Measurements from ENCODE around the gene PSMD4.
A peak's percentile ranks its signal among the peaks of the same experiment; 100 is the strongest.
"Not testable (repeated sequence)": the region's sequence is repeated elsewhere in the genome, so short reads cannot be mapped to it uniquely, and the experiment has no call there.

PSMD4 gene

DNA sequence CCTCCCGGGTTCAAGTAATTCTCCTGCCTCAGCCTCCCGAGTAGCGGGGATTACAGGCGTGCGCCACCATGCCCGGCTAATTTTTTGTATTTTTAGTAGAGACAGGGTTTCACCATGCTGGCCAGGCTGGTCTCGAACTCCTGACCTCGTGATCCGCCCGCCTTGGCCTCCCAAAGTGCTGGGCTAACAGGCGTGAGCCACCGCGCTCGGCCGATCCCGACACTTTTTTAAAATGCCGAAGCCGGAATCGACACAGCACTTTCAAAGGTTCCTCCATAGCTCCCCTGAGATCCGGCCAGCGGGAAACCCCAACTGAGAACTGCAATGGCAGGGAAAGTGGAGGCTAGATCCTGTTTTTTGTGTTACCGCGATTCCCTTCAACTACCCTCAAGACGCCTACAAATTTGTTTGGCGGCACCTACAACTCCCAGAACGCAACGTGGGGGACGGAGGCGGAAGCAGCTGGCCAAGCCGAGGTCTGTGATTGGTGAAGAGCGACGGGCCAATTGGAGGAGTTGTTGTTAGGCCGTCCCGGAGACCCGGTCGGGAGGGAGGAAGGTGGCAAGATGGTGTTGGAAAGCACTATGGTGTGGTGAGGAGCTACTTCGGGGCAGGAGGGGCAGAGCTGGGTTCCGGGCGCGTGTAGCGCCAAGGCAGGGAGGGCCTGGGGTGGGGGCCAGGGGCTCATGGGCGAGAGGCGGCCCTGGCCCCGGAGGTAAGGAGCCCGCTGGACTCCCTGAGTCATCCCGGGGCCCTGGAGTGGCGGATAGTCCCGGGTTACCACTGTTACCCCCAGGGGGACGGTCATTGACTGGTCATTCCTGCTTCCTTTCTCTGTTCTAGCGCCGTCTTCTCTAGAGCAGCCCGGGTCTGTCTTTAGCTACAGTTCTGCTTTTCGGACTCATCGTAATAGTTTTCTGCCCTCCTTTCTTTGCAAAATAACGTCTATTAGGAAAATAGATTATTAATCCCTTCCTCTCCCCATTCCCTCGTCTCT is at the start of gene PSMD4:
PSMD4 (plus strand) TSS at position 518 of the 997 bp plus-strand sequence; CDS start at position 567, 49 bp downstream.
- peak; percentile 95 for DNase-seq (ENCODE audit: low spot score)

DNA sequence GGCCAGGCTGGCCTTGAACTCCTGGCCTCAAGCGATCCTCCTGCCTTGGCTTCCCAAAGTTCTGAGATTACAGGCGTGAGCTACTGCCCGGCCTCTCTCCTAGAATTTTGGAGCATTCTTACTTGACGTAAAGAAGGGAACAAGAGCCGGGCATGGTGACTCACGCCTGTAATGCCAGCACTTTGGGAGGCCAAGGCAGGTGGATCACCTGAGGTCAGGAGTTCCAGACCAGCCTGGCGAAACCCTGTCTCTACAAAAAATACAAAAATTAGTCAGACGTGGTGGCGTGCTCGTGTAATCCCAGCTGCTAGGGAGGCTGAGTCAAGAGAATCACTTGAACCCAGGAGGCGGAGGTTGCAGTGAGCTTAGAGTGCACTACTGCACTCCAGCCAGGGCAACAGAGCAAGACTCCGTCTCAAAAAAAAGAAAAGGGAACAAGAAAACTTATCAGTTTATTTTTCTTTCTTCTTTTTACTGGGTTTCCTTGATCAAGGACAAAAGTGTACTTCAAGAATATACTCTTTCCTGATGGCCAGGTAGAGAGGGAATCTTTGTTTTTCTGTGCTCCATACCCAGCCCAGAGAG is 49.1 kb upstream of the PSMD4 start:
- DNase-seq (ENCODE audit: low spot score) = not testable (repeated sequence)

DNA sequence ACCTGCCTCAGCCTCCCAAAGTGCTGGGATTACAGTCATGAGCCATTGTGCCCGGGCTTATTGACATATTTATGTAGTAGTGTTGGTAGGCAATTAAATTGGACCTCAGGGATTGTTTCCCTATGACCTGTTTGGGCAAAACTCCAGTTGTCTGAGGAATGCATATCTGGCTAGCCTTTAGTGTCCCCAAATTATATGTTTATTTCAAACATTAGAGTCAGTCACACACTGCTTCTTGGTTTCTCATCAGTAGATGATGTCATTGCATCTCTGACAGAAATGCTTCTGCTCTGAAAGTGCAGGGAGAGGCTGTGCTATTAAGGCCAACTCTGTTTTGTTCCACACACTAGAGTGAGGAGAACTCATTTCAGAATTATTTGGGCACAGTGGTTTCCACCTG is 43.7 kb upstream of the PSMD4 start:
- no peak for DNase-seq (ENCODE audit: low spot score)

DNA sequence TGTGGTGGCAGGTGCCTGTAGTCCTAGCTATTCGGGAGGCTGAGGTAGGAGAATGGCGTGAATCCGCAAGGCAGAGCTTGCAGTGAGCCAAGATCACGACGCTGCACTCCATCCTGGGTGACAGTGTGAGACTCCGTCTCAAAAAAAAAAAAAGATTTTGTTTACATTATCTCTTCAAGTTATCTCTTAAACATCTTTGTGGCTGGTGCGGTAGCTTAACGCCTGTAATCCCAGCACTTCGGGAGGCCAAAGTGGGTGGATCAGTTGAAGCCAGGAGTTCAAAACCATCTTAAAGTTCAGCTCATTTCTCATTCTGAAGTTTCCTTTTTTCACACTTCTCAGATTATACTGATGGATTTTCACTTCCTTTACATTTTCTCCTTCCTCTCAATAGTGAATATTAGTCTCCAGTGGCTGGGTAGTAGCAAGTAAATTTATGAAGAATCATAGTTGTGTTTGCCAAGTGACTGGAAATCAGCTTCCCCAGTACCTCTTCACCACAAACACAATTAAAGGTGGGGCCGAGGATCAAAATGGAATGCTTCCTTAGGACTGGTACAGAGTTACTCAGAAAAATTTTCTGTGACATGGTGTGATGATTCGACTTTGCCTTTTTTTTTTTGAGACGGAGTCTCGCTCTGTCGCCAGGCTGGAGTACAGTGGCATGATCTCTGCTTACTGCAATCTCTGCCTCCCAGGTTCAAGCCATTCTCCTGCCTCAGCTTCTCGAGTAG is 42.4 kb upstream of the PSMD4 start:
- no peak for DNase-seq (ENCODE audit: low spot score)

DNA sequence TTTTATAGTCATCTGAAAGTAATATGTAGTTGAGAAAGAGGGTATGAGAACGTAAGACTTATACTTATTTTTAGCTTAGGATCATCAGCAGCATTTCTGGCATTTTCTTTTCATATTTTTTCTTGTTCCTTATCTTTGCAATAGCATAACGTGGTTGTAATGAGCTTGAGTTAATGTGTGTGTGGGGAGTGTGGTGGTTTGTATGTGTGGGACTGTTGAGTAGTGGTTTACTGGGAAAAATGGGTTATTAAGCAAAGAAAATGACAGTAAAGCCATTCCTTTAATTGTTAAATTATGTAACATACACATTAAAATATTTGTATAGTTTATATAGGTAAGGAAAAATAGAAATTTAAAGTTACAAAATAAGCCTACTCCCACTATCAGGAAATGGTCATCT is 41.0 kb upstream of the PSMD4 start:
- DNase-seq (ENCODE audit: low spot score) = no peak

DNA sequence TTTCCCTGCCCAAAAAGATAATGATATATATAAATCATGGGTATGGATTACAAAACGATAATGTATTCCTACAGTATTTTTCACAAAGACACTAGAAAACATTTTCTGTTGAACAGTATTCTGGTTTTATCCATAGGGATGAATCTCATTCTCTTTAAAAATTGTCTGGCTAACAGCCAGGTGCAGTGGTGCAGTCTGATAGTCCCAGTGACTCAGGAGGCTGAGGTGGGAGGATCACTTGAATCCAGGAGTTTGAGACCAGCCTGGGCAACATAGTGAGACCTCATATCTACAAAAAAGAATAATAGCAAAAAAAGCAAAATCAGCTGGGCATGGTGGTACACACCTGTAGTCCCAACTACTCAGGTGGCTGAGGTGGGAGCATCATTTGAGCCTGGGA is 32.9 kb upstream of the PSMD4 start:
- DNase-seq (ENCODE audit: low spot score) = no peak

DNA sequence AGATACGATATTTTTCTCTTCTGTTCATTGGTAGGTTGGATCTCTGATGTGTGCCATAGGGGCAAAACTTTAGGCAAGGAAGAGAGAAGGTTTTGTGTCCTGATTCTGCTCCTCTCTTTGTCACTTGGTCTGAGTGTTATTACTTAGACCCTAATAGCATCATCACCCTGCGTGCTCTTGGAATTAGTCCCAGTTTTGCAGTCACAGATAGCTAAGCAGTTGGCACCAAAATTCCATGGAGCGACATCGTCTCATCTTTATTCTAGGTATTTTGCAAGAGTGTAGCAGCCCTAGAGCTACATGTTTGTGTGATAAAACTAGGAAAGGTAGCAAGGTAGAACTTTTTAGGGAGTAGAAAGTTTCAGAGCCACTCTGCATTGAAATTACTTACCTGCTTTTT is 32.4 kb upstream of the PSMD4 start:
- DNase-seq (ENCODE audit: low spot score) = no peak

DNA sequence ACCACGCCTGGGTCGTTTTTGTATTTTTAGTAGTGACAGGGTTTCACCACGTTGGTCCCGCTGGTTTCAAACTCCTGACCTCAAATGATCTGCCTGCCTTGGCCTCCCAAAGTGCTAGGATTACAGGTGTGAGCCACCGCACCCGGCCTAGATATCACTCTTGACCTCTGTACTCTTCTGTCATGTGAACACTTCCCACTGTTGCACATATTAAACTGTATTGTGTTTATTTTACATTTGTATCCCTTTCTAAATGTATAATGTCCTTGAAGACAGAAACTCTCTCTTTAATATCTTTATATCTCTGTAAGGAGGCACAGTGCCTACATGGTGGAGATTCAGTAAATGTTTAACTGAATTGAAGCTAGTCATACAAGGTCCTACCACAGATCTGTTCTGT is 19.3 kb upstream of the PSMD4 start:
- DNase-seq (ENCODE audit: low spot score) = no peak

DNA sequence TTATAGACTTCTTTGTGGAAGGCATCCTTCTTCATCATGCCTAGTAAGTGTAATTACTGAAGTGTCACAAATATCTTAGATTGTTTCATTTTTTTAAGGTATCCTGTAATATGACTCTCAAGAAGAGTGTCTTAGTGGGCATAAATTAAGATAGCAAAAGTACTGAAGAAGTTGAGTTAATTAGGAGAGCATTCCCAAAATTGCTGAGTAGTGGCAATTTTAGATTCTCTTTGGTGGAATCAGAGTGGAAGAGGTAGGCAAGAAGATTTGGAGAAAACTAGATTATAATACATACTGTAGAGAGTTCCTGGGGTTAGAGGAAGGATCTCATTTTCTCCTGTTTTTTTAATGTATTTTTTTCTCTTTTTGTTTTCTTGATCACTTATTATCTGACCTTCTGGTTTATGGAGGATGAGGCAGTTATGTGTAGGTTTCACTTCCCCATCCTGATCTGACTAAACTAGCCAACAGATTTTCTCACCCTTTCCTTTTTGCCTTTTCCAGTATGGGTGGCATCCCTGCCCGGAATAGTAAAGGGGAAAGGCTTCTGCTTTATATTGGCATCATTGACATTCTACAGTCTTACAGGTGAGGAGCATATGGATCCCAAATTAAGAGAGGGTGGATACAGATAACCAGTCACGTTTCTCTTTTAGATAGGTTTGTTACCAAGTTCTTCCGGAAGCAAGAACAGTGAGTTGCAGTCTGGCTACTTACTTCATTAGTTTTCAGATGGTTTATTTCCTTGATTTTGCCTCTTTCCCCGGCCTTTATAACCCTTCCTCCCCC is 16.7 kb upstream of the PSMD4 start:
- no peak for DNase-seq (ENCODE audit: low spot score)

DNA sequence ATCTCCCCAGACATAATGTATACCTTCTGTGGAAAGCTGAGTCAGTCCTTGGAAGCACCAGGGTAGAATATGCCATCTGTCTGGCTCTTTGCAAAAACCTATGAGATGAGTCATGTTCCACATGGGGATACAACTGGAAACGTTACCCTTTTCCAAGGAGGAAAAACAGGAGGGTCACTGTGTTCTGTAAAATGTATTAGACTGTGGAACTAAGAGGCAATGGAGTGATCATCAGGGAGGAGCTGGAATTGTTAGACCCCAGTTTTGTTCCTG is 16.1 kb upstream of the PSMD4 start:
- no peak for DNase-seq (ENCODE audit: low spot score)

DNA sequence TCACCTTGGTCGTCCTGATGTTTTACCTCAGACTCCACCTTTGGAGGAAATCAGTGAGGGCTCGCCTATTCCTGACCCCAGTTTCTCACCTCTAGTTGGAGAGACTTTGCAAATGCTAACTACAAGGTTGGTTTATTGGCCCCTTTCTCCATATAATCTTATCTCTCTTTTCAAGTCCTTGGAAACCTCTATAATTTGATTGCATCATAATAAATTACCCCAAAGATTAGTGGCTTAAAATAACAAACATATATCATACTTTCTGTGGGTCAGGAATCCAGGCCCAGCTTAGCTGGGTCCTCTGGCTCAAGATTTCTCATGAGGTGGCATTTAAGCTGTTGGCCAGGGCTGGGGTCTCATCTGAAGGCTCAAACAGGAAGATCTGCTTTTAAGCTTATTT is 12.1 kb upstream of the PSMD4 start:
- no peak for DNase-seq (ENCODE audit: low spot score)

DNA sequence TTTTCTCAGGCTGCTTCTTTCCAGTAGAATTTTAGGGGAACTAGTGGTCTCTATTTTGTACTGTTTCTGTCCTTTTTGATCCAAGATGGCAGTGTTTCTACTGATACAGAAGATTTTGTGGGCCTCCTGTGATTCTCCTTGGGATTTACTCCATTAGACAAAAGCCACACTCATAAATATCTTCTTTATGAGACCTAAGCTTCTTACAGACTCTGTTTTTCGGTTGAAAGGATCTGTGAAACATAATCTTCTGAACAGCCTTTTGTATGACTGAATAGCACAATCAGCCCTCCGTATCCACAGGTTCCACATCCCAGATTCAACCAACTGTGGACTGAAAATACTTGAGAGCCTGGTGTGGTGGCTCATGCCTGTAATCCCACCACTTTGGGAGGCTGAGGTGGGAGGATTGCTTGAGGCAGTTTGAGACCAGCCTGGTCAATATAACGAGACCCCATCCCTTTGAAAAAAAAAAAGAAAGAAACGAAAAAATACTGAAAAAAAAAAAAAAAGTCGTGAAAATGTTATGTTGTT is 10.8 kb upstream of the PSMD4 start:
- DNase-seq (ENCODE audit: low spot score) = no peak

DNA sequence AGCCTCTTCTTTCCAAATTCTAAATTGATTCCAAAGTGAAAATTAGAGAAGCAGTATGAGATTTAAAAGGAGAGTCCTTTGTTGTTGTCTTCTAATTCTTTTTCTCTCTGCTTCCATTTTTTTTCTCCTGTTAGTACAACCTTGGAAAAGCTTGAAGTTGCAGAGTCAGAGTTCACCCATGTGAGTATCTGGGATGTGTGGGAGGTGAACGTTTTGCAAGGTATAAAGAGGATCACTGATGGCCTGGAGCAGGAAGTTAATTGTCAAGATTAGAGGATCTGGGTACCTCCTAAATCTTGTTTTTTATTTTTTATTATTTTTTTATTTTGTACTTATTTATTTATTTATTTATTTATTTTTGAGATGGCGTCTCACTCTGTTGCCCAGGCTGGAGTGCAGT is 7.7 kb upstream of the PSMD4 start:
- DNase-seq (ENCODE audit: low spot score) = no peak

DNA sequence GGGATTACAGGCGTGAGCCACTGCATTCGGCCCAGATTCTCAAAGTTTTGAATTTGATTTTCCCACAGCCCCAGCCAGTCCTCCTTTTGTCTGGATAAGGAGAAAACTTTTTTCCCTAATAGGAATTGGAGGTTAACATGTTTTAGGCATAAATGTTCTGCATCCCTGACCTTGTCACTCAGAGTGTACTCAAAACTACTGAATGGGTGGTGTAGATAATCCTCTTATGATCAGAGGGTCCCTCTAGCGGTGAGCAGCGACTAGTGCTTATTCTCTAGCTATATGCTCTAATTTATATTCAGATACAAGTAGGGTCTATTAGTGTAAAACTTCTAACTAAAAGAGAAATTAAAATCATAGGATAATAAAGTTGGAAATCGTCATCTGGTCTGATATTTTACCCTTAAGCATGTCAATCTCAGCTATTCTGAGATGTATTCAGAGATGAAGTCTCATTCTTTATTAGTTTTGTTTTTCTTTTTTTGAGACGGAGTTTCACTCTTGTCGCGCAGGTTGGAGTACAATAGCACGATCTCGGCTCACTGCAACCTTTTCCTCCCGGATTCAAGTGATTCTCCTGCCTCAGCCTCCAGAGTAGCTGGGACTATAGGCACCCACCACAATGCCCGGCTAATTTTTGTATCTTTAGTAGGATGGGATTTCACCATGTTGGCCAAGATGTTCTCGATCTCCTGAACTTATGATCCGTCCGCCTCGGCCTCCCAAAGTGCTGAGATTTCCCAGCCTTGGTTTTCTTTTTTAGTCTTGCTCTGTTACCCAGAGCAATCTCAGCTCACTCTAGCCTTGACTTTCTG is 2.7 kb upstream of the PSMD4 start:
- peak; percentile 76 for DNase-seq (ENCODE audit: low spot score)

DNA sequence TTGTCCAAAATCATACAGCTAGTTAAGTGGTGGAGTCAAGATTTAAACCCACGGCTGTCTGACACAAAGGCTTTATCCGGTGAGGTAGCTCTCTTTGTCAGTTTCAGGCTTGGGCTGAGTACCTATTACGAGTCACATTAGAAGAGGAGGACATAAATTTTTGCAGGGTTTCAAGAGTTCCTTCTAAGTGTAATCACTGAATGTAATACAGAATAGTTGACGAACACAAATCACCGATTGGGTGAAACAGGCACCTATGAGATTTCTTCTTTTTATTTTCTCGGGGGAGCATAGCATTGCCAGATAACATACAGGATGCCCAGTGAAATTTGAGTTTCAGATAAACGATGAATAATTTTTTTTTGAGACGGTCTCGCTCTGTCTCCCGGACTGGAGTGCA is 847 bp downstream of the PSMD4 start:
- no peak for DNase-seq (ENCODE audit: low spot score)

DNA sequence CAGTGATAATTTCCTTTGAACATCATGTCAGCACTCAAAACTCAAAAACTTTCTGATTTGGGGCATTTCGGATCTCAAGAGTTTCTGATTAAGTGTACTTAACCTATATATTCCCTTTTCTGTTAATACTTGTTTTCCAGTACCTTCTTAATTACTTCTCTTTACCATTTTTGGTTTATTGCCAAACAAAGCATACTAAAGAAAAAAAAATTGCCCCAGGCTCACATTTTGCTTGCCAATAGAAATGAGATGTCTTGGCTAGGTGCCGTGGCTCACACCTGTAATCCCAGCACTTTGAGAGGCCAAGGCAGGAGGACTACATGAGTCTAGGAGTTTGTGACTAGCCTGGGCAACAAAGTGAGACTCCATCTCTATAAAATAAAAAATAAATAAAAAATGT is 4.8 kb downstream of the PSMD4 start:
- no peak for DNase-seq (ENCODE audit: low spot score)

DNA sequence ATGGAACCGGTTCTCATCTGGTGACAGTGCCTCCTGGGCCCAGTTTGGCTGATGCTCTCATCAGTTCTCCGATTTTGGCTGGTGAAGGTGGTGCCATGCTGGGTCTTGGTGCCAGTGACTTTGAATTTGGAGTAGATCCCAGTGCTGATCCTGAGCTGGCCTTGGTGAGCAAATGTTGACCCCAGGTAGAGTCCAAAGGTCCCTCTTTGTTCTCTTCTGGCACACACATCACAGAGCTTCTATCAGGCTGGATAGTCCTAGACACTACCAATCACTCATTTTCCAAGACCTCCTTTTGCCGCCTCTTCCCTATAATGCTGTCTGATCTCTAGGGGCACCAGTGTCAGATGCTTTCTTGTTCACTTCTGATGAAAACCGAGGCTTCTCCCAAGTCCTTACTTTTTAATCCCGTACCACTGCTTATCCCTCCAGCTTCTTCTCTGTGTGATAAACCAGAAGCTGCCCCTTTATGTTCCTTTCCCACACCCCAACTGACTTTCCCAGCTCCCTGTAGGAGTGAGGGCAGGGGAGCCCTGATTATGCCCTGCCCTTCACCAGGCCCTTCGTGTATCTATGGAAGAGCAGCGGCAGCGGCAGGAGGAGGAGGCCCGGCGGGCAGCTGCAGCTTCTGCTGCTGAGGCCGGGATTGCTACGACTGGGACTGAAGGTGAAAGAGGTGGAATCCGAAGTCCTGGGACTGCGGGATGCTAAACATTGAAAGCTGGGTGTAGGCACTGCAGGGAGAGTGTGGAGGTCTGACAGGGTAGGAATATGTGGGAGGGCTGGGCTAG is 11.1 kb downstream of the PSMD4 start:
- DNase-seq (ENCODE audit: low spot score) = no peak

DNA sequence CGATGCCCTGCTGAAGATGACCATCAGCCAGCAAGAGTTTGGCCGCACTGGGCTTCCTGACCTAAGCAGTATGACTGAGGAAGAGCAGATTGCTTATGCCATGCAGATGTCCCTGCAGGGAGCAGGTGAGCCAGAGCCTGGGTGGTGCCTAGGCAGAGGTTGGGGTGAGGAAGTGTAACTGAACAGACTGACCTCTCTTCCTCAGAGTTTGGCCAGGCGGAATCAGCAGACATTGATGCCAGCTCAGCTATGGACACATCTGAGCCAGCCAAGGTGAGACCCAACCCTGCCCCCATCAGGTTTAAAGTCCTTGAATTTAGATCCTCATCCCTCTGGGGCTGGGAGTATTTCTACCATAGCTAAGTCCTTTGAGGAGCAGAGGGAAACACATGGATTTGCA is 11.8 kb downstream of the PSMD4 start:
- no peak for DNase-seq (ENCODE audit: low spot score)

DNA sequence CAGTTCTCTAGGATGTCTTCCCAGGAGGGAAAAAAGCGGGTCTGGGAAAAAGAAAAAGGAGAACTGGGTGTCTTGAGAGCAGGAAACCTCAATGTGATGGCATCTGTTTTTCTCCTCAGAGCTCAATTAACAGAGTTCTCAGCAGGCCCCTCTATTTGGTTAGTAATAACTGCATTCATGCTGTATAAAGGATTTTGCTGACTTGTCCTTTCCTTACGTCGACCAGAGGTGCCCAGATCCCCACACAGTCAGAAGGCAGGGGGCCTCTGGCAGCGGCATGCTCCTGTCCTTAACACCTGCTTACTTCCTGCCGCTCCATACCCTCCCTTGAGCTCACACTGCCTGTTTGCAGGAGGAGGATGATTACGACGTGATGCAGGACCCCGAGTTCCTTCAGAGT is 12.3 kb downstream of the PSMD4 start:
- DNase-seq (ENCODE audit: low spot score) = no peak

DNA sequence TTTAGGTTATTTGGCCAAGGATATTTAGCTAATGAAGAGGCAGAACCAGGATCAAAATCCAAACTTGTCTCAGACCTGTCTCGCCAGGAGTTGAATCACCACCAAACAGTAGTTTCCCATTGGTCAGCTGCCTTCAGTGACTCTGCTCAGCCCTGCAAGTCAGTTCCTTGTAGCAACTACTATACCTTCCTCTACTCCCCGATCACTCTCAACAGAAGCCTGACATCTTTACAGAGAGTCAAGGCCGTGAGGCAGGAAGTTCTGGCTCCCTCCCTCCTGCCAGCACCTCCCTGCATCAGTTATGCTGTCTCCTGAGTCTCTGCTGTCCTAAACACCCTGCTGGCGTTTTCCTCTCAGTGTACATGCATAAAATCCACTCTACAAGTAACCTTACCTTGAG is 13.2 kb downstream of the PSMD4 start:
- DNase-seq (ENCODE audit: low spot score) = no peak
